ENCODE measurements around the gene GRIN2C.

GRIN2C gene

DNA sequence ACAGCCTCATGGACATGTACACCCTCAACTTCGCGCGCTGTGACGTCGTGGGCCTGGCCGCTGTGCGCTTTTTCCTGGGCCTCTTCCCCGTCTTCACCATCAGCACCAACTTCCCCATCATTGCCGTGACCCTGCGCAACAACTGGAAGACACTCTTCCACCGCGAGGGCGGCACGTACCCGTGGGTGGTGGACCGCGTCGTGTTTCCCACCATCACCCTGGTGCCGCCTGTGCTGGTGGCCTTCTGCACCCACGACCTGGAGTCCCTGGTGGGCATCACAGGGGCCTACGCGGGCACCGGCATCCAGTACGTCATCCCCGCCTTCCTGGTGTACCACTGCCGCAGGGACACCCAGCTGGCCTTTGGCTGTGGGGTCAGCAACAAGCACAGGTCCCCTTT is 23.5 kb downstream of the GRIN2C start:
- no peaks in the 10 kb centered on the region for H3K36me3 ChIP-seq (ENCODE audit: low read depth)
- no peak for ATAC-seq (ENCODE audit: low read depth)
- TF ChIP-seq, protein P1, sequence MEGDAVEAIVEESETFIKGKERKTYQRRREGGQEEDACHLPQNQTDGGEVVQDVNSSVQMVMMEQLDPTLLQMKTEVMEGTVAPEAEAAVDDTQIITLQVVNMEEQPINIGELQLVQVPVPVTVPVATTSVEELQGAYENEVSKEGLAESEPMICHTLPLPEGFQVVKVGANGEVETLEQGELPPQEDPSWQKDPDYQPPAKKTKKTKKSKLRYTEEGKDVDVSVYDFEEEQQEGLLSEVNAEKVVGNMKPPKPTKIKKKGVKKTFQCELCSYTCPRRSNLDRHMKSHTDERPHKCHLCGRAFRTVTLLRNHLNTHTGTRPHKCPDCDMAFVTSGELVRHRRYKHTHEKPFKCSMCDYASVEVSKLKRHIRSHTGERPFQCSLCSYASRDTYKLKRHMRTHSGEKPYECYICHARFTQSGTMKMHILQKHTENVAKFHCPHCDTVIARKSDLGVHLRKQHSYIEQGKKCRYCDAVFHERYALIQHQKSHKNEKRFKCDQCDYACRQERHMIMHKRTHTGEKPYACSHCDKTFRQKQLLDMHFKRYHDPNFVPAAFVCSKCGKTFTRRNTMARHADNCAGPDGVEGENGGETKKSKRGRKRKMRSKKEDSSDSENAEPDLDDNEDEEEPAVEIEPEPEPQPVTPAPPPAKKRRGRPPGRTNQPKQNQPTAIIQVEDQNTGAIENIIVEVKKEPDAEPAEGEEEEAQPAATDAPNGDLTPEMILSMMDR (IDR thresholded peaks at IDR 0.05; ENCODE audit: poor library complexity, severe bottlenecking): no peak
- no peaks in the 10 kb centered on the region for H3K9me3 ChIP-seq (ENCODE audit: severe bottlenecking)
- no peak for DNase-seq (ENCODE audit: low spot score)
- no peak overlapping the region for H3K4me3 ChIP-seq (ENCODE audit: severe bottlenecking)
- no peak overlapping the region for H3K27ac ChIP-seq (ENCODE audit: poor library complexity, severe bottlenecking)
- no peaks in the 10 kb centered on the region for H3K27me3 ChIP-seq (ENCODE audit: insufficient read depth, poor library complexity, severe bottlenecking)
- H3K4me1 ChIP-seq (ENCODE audit: insufficient read depth, poor library complexity, severe bottlenecking): peaks cover 11% of the 10 kb centered on the region

DNA sequence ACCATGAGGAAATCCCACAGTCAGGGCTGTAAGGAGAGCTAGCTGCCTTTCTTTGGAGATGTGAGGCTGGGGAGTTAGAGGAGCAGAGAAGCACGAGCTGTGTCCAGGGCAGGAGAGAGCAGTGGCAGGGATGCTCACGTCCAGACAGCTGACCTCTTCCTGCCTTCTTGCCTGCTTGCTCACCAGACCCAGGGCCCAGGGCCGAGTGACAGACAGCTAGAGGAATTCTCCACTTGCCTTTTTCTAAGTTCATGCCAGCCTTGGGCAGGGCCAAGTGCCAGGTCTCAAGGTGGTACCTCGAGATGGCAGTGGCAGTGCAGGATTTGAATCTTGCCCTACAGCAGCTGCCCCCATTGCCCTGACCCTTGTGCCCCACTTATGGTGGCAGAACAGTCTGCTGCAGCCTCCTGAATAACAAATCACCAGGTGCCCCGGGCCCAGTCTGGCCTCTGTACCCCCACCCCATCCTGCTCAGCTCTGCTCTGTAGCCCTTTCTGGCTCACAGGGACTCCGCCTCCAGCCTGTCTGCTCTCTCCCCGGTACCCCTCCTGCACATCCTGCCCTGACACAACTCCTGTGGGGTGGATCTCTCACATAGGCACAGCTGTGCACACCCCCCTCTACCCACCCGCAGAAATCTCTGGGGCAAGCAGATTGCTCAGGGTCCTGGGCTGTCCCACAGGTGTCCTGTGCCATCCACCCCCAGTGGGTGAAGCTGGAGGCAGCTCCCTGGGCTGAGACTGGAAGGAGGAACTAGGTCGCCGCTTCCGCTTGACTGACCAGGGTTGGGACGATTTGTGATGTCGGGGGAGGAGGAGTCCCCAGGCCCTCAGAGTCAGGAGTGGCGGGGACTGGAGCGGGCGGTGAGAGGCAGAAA is 25.9 kb downstream of the GRIN2C start:
- TF ChIP-seq, protein P1 (IDR thresholded peaks at IDR 0.05; ENCODE audit: poor library complexity, severe bottlenecking): no peak
- H3K4me3 ChIP-seq (ENCODE audit: severe bottlenecking): no peak overlapping the region
- no peaks in the 10 kb centered on the region for H3K9me3 ChIP-seq (ENCODE audit: severe bottlenecking)
- H3K27me3 ChIP-seq (ENCODE audit: insufficient read depth, poor library complexity, severe bottlenecking): no peaks in the 10 kb centered on the region
- H3K4me1 ChIP-seq (ENCODE audit: insufficient read depth, poor library complexity, severe bottlenecking): peaks cover 6% of the 10 kb centered on the region
- H3K27ac ChIP-seq (ENCODE audit: poor library complexity, severe bottlenecking): no peak overlapping the region
- H3K36me3 ChIP-seq (ENCODE audit: low read depth): no peaks in the 10 kb centered on the region
- DNase-seq (ENCODE audit: low spot score): no peak
- ATAC-seq (ENCODE audit: low read depth): peak; percentile 75

DNA sequence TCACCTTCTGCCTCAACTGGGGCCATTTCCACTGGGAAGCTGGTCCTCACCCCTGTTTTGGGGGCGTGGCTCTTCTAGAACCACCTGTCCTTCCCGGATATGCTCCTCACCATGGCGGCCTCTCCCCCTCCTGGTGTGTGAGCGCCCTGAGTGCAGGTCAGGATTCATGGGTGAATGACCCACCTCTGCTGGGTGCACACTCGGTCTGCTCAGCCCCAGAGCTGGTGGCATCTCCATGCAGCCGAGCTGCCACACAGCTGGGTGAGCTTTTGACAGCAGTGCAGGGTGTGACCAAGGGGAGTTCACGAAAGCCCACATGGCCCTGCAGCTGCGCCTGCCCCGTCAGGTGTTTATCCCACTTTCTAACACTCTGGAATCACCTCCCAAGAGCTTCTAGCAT is 27.3 kb downstream of the GRIN2C start:
- no peaks in the 10 kb centered on the region for H3K27me3 ChIP-seq (ENCODE audit: insufficient read depth, poor library complexity, severe bottlenecking)
- ATAC-seq (ENCODE audit: low read depth) (no peak), DNase-seq (ENCODE audit: low spot score) (no peak)
- no peaks in the 10 kb centered on the region for H3K36me3 ChIP-seq (ENCODE audit: low read depth)
- H3K4me3 ChIP-seq (ENCODE audit: severe bottlenecking): no peak overlapping the region
- H3K27ac ChIP-seq (ENCODE audit: poor library complexity, severe bottlenecking): no peak overlapping the region
- H3K9me3 ChIP-seq (ENCODE audit: severe bottlenecking): no peaks in the 10 kb centered on the region
- H3K4me1 ChIP-seq (ENCODE audit: insufficient read depth, poor library complexity, severe bottlenecking): peaks cover 6% of the 10 kb centered on the region
- TF ChIP-seq, protein P1 (IDR thresholded peaks at IDR 0.05; ENCODE audit: poor library complexity, severe bottlenecking): no peak

DNA sequence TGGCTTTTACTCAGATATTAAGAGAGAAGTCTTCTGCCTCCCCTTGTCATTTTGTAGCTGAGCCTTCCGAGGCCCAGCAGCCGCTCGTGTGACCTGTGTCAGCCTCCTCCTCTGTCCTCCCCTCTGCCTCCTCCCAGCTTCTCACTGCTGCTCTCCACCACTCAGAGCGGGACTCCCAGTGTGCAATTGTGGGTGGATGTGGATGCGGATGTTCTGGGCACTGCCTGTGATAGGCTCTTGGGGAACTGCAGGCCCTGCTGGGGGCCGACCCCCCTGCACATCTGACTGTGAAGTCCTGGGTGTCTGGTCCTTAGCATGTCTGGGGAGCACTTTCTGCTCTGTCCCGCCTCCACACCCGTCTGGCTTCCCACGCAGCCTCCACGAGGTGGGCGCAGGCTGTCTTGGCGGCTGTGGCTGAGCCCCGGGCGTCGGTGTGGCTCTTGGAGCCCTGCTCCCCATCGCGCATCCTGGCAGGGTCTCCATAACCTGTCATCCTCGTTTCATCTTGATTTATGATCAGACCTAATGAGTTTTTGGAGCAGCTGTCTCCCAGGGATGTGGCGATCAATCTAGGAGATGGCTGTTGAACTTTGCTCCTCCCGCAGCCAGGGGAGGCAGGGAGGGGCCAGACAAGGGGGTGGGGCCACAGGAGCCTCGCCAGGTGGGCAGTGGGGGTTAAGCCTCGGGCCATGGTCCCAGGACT is 28.1 kb downstream of the GRIN2C start:
- peaks cover 6% of the 10 kb centered on the region for H3K4me1 ChIP-seq (ENCODE audit: insufficient read depth, poor library complexity, severe bottlenecking)
- H3K36me3 ChIP-seq (ENCODE audit: low read depth): no peaks in the 10 kb centered on the region
- DNase-seq (ENCODE audit: low spot score) (no peak), ATAC-seq (ENCODE audit: low read depth) (no peak)
- H3K9me3 ChIP-seq (ENCODE audit: severe bottlenecking): no peaks in the 10 kb centered on the region
- H3K4me3 ChIP-seq (ENCODE audit: severe bottlenecking): no peak overlapping the region
- no peaks in the 10 kb centered on the region for H3K27me3 ChIP-seq (ENCODE audit: insufficient read depth, poor library complexity, severe bottlenecking)
- H3K27ac ChIP-seq (ENCODE audit: poor library complexity, severe bottlenecking): no peak overlapping the region
- TF ChIP-seq, protein P1 (IDR thresholded peaks at IDR 0.05; ENCODE audit: poor library complexity, severe bottlenecking): no peak
